ENCODE results near the gene ZNF496.

DNA sequence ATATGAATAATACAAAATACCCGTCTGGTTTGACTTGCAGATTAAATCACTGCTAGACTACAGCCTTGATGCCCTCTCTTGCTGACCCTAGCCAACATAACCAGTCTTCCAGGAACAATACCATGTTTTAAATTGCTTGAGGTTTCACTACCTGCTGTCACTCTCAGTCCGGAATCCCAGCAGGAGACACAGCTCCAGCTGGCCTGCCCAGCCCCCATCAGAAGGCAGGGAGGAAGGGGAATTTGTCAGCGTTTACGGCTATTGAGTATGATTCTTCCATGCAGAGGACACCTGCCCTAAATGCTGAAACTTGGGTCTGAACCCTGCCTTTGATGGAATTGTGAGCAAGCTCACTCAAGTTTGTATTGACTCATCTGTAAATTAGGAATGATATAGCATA, 33.0 kb downstream of the ZNF496 start:
- TF ChIP-seq, protein P1, sequence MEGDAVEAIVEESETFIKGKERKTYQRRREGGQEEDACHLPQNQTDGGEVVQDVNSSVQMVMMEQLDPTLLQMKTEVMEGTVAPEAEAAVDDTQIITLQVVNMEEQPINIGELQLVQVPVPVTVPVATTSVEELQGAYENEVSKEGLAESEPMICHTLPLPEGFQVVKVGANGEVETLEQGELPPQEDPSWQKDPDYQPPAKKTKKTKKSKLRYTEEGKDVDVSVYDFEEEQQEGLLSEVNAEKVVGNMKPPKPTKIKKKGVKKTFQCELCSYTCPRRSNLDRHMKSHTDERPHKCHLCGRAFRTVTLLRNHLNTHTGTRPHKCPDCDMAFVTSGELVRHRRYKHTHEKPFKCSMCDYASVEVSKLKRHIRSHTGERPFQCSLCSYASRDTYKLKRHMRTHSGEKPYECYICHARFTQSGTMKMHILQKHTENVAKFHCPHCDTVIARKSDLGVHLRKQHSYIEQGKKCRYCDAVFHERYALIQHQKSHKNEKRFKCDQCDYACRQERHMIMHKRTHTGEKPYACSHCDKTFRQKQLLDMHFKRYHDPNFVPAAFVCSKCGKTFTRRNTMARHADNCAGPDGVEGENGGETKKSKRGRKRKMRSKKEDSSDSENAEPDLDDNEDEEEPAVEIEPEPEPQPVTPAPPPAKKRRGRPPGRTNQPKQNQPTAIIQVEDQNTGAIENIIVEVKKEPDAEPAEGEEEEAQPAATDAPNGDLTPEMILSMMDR (conservative IDR thresholded peaks at IDR 0.05; ENCODE audit: low read length) = no peak
- no peak for TF ChIP-seq EZH2phosphoT487 (IDR thresholded peaks at IDR 0.05; ENCODE audit: borderline replicate concordance, low read depth, low read length)
